DMS79 treated with DMSO at 0.1 percent for 48 hours (cell line): ENCODE results near the gene TMPRSS13.
"Not testable (repeated sequence)": the region's sequence is repeated elsewhere in the genome, so short reads cannot be mapped to it uniquely, and the experiment has no call there.

Source experiments
- DNase-seq: peaks from one replicate; lab custom pipeline; 2025; lab: John Stamatoyannopoulos, UW

TMPRSS13 gene

DNA sequence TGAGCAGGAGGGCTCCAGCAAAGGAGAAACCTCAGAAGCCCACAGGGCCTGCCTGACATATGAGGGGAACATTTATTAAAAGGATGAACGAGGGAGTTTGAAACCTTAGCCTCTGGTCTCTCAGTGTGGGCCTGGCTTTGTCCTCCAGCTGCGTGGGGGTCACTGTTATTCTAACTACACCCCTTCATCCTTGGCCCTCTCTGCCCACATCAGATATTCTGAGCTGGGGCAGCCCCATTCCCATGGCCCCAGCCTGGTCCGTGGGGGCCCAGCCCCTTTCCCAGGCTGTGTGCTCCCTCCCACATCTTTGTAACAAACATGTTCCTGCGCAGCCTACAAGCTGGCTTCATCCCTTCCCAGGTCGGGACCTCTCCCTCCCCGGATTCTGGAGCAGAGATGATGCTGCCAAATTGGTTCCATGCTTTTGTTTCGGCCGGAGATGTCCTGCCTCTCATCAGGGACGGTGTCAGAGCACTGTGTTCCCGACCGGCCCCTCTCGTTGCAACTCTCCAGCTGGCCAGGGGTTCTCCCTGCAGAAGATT, 56.7 kb downstream of the TMPRSS13 start:
- no peak for DNase-seq

DNA sequence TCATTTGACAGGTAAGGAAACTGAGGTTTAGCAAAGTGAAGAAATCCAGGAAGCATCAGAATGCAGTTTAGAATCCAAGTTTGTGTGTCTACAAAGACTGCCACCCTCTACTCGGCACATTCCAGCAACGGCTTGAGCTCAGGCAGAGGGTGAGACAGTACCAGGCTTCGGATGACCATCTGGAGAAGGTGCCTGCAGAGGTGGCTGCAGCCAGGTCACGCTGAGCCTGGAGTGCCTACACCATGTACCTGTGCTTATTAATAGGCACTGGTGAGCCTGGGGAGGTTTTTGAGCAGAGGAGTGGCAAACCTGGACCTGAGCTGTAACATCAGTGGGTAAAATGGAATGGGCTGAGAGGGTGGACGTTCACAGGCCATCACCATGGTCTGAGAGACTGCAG, 57.4 kb downstream of the TMPRSS13 start:
- no peak for DNase-seq

DNA sequence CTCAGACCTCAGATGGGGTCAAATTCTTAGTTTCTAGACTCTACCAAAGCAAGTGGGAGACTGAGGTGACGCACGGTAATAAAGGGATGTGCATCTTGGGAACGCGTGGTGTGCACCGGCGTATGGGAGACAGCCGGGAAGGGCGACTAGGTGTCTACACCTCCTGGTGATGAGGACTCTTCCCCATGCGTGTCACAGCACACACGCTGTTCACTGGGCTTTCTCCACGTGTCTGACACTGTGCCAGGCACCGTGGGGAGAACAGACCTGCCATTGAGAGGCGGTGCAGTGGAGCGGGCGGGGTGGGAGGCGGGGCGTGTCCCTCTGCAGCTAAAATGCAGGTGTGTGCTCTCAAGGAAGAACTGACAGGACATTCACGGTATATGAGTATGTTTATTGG, 58.0 kb downstream of the TMPRSS13 start:
- DNase-seq: no peak

DNA sequence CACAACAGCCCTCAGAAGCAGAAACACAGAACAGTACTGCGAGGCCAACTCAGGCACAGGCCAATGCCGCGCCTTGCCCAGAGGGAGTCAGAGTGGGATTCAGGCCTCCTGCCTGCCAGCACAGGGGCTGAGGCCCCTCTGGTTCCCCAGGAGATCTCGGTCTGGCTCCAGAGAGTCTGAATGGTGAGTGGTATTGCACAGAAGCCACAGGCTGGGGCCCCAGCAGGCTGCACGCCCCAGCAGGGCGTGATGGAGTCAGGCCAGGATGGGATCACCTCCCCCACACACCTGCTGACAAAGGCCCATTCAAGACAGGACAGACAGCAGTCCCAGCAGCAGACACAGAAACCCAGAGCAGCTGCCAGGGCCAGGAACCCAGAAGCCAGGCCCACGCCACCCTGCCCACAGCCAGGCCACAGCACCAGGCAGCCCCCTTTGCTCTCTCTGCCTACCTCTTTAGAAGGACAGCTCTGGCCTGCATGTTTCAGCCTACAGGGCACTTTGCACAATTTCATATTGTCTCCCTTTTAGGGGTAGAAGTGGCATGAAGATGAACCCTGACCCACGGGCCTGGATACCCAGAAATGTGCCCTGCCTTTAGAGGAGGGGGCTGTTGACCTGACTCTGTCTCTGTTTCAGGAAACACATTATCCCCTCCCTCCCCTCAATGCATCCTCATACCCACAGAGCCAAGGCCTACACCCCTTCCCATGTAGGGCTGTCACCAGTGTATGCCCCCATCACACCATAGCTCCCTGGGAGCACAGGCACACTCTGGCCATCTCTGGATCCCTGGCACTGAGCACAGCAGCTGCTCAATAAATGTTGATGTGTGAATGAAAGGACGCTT, 58.9 kb downstream of the TMPRSS13 start:
- DNase-seq: peak; percentile 92

DNA sequence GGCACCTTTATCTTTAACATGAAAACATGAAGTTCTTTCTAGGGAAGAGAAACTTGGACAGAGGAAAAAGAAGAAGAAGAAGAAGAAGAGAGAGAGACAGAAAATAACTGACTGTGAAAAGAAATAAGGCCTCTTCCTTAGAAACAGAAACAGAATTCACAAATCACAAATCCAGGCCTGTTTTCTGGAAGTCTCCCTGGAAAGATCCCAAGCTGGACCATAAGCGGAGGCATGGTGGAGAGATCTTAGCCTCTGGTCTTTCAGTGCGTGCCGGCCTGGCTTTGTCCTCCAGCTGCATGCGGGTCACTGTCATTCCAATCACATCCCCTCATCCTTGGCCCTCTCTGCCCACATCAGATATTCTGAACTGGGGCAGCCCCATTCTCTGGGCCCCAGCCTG, 59.6 kb downstream of the TMPRSS13 start:
- no peak for DNase-seq

DNA sequence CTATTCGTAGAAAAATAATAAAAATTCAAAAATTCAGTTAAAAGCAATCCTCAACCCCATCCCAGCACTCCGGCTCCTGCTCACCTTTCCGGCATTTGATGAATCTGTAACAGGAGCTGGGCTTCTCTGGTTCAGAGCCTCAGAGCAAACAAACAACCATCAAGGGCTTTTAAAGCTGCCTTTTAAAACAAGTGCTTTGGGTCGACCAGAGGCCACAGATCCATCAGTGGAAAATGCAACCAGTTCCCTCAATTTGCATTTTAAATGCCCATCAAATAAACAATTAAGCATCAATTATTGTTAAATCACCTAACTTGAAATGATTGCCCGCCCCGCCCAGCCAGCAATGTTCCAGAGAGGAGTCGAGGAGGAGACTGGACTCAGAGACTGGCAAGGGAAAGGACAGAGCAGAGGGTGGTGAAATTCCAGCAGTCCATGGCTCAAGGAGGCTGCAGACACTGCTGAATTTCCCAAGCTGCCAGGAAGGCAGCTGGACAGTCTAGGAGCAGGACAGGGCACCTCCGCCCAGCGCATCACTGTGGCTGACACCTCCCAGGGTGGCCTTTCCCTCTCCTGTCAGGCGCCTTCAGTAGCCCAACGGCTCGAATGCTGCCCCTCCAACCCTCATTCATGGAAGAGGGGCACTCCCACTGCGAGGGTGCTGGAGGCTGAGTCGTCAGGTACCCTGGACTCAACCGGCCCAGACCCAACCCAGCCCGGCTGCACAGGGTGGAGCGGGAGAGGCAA, 60.2 kb downstream of the TMPRSS13 start:
- DNase-seq: peak; percentile 97

DNA sequence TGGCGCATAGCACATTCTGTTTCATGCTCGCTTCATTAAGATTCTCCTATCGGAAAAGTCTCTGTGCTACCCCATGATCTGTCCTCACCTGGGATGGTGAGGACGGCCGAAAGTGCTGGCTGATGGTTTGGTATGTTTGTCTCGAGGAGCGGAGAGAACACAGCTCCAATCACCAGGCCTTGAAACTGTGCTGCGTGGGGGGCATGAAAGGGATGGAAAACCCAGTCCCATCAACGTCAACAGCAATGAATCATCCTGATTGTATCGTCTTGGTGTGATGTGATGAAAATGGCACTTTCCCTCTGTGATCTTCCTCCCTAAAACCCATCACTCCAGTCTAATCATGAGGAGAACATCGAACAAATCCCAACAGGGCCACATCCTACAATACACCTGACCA, 61.1 kb downstream of the TMPRSS13 start:
- no peak for DNase-seq

DNA sequence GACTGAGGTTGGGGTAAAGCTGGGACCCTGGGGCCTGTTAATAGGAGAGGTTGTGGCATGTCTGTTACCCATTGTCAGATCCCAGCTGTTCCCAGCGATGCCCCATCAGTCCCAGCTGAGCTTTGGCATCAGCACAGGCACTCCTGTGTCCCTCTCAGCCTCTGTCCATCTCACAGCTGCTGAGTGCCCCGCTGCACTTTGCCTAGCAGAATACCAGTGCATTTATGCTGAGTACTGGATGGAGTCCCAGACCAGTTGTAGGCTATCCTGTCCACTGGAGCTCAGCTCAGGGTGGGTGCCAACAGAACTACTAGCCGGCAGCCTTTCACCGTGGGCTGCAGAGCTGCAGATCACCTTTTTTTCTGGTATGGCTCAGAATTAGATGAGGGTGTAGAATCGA, 62.7 kb downstream of the TMPRSS13 start:
- no peak for DNase-seq

DNA sequence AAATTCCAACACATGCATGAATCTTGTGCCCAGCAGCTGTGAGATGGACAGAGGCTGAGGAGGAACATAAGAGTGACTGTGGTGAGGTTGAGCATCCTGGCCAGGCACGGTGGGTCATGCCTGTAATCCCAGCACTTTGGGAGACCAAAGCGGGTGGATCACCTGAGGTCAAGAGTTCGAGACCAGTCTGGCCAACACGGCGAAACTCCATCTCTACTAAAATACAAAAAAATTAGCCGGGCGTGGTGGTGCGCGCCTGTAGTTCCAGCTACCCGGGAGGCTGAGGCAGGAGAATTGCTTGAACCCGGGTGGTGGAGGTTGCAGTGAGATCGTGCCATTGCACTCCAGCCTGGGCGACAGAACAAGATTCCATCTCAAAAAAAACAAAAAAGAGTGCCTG, 63.7 kb downstream of the TMPRSS13 start:
- DNase-seq: not testable (repeated sequence)

DNA sequence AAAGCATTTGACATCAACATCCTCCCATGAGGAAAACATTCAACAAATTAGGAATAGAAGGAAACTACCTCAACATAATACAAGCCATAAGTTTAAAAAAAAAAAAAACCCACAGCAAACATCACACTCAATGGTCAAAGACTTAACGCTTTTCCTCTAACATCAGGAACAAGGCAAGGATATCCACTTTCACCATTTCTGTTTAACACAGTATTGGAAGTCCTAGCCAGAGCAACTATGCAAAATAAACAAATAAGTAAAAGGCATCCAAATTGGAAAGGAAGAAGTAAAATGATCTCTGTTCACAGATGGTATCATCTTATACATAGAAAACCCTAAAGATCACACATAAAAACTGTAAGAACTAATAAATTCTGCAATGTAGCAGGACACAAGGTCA, 65.8 kb downstream of the TMPRSS13 start:
- DNase-seq: no peak

DNA sequence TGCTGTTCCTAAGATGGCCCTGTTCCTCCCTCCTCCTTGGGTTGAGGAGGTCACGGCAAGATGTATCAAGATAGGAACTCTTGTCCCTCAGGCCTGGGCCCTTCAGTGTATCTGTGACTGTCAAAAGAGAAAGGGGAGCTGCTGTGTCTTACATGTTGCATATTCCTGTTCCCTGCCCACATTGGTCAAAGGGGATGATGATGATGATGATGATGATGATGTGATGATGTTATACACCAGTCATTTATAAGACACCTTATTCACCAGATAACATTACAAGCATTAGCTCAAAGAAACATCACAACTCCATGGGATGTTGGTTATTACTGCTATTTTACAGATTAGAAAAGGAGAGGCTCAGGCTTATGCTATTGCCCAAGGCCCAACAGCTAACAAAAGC, 66.4 kb downstream of the TMPRSS13 start:
- no peak for DNase-seq

DNA sequence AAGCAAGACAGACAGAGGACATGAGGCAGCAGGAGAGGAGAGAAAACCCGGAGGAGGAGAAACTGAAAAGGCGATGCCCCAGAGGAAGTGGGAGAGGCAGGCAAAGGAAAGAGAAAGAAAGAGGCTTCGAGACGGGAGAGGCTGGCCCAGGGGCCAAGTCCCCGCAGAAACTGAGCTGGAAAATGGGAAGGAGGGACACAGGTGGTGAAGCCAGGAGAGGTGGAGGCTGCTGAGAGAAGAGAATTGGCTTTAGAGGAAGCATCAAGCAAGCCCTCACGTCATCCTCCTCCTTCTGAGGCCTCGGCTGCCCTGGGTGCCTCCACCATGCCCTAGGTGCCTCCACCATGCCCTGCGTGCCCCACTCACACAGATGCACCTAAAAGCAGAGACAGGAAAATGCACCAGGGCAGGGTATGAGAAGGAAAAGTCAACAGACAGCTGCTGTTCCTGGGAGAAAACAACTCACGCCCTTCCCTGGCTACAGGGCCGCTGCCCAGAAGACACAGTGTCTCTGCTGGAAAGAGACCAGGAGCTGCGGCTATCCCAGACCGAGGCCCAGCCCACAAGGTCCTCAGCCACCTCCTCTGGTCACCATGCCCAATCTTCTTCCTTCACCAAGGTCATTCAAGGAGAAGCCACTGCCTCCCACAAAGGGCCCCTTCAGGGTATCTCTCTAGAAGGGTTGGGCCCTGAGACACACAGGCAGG, 67.0 kb downstream of the TMPRSS13 start:
- no peak for DNase-seq

DNA sequence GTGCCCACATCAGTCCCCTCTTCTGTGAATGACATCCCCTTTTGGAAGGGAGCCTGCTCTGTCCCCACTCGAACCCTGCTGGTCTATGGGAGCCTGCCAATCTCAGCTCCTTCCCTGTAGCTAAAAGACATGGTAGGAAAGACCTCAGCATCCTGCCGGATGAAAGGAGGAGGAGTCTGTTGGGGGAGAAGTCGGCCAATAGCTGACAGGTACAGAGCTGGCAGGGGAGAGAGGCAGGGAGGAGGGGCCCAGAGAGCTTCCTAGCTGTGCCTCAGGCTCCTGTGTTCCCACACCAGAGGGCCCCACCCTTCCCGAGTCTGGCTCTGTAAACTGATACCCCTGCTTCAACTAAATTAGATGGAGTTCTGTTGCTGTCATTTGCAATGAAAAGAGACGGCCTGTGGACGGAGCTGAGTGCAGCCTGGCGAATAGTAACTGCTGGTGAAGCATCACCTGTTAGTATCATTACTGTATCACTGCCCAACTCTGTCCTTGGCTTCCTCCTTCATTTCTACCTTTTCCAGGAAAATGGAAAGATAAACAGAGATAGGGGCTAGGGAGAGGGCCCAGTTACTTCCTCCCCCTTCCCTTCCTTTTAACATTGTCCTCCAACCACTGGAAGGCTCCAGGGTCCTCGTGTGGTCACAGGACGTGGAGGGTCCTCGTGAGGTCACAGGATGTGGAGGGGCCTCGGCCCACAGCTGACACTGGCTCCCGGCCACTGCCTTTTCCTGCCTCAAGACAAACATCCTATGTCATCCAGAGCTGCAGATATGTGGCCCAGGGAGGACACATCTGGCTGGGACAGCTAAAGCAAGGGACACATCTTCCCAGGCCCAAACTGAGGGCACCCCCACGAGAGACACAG, 67.8 kb downstream of the TMPRSS13 start:
- peak; percentile 95 for DNase-seq

DNA sequence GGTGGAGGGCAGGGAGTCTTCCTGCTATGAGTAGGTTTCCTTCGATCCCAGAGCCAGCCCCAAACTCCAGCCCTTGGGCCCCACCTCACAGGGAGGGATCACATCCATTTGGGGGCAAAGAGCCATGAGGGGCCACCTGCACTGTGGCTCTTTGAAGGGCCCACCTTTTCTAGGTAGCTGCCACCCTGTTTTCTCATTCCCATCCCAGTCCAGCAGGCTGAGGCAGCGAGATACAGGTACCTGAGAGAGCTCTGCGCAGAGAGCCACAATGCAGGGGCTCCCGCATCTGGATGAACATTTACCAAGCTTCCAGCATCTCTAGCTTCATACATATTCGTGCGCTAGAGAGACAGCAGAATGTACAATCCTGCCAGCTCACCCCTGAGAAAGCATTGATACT, 69.1 kb downstream of the TMPRSS13 start:
- no peak for DNase-seq

DNA sequence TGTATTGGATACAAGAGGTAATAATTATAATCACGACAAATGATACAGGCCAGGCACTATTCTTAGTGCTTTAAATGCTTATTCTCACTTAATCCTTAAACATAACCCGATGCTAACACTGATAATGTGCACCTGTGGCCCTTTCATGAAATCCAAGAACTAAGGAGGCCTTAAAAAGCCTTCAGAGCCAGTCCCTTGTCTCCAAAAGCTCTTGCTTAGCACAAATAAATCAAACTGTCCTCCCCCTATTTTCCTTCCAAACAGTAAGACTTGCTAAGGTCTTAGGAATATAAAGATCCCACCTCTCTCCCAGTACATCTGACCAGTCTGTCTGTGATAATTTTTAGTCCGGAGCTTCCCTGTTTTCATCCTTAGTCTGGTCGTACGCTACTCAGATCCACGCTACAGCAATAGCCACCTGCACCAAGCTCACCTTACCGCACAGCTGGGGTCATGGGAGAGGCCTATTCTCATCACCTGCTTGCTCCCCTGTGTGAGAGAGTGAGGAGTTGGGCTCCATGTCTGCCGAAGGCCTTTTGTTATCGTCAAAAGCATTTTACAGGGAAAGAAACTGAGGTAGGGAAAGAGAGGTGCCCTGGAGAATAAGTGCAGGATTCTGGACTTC, 69.6 kb downstream of the TMPRSS13 start:
- DNase-seq: no peak

DNA sequence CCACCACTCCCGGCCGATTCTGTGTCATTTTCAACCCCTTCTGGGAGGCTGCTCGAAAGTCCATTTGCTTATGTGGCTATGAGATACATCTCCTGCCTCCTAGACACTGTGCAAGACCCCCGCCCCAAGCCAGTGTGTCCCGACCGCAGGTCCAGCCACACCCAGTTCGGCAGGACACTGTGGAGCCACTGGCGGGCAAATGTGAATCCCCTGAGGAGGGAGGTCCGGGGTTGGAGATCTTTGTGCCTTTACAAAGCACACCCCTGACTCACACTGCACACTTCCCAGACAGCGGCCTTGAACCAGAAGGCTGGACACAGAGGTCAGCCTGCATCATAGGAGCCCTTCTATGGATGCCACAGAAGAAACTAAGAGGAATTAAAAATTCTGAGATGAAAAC, 70.1 kb downstream of the TMPRSS13 start:
- DNase-seq: no peak

DNA sequence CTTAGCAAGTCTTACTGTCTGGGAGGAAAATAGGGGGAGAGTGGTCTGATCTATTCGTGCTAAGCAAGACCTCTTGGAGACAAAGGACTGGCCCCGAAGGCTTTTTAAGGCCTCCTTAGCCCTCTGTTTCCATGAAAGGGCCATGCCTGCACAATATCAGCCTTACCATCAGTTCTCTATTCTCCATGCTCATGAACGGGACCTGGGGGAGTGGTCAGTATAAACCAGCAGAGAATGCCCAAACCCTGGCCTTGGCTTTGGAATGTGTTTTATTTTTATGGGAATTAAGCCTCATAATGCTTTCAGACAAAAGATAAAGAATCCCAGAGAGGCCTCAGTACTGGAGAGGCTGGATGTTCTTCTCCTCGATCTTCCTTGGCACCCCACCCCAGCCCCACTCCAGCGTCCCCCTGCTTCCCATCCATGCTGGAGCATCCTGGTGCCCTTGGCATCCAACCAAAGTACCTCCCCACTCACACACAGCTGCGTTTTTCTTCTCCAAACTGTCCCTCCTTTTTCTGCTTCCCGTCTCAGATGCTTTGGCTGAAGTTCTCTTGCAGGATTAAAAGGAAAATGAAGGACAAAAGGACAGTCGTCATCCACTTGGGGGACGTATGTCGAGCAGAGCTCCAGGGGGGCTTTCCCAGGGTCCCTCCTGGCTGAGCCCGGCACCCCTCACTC, 71.3 kb downstream of the TMPRSS13 start:
- DNase-seq: no peak

DNA sequence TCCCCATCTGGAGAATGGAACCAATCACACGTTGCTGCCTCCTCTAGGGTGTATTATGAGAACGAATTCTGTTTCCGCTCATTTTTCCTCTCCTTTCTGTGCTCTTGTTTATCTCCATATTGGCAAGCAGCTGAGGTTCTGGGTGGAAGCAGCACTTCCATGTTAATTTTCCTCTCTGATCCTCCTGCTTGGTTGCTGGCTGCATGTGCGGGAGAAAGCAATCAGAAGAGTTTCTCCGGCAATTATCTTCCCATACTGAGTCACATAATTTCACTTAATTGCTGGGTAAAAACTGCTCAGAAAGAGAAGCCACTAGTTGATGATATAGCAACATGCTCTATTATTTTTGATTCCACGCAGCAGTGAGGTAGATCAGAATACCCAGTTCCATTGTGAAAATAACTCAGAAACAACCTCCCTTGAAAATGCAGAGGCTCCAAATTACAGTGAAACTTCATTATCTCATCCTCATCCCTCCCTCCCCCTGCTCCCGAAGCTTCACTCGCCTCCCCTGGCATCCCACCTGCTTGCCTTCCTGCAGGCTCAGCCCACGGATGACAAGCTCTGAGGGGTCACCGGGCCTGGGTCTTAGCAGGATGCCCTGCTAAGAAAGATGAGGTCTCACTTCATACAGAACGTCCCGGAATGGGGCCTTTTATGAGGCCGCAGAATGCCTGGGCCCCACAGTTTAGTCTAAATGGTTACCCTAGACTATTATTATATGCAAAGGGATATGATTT, 73.1 kb downstream of the TMPRSS13 start:
- DNase-seq: no peak

DNA sequence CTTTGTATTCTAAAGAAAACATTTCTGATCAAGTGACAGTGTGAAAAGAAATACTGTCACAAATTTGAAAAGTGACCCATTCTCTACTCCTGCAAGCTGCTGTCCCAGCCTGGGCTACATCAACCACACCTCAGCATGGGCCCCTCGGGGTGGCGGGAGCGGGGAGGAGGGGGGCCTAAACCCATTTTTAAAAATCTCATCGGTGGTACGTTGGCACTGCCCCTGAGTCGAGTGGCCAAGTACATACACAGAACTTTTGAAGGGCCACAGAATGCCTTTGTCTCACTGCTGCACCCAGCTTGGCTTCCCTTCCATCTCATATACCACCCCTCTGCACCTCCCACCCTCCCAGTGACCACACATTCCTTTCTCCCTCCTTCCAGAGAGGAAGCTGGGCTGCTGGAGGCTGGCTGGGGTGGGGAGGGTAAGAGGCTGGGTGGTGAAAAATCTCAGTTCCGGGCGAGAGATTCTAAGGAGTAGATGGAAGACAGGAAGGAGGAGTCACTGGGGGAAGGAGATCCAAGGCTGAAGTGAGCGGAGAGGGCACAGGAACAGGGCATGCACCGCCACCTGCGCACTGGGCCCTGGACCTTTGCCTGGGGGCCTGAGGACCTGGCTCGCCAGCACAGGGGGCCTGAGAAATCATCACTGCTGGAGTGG, 73.9 kb downstream of the TMPRSS13 start:
- DNase-seq: no peak
